ENCODE data around the gene NKX2-4. TPM values are rescaled to one million over a fixed set of nuclear protein-coding genes. Genes with fewer than 3 reads are reported as not detected.

NKX2-4 gene
- total and polyA plus RNA-seq, 2 of the 4 experiments (the other 2 are of a cell fraction): not detected

DNA sequence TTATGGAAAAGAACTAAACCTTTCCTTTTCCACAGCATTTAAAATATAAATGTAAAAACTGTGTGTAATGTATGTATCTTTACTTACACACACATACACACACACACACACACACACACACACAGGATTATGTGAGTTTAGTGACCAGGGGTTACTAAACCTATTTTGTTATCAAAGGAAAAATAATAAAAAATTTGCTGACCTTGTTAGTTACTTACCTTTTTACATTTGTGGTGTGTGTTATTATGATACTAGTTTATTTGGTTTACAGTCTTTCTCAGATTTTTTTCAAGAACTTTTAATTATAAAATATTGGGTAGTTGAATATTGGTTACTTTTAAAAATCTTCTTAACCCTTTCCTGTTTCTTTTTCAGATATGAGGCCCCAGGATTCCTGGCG, 15.7 kb downstream of the NKX2-4 start:
- H2AFZ ChIP-seq (replicated peaks; ENCODE audit: low read length, poor library complexity): no peak overlapping the region
- in situ Hi-C loops (cut with MboI; ENCODE audit: low sequenced_read_pairs): no loop called here
- CTCF ChIA-PET: no interaction called here
- POLR2A ChIA-PET (ENCODE audit: unreplicated experiment): no interaction called here
- H2BK120ac ChIP-seq (ENCODE audit: low read depth, low read length): no peak overlapping the region
- no peaks in the 10 kb centered on the region for H3K9me3 ChIP-seq (ENCODE audit: control insufficient read depth, insufficient read depth, low read length)
- ATAC-seq (ENCODE audit: low read depth) (no peak), DNase-seq (no peak)
- H3K4me1 ChIP-seq (ENCODE audit: control insufficient read depth, insufficient read depth, low read length): no peaks in the 10 kb centered on the region
- no peak overlapping the region for H2BK15ac ChIP-seq (ENCODE audit: low read depth, low read length)
- H4K91ac ChIP-seq (ENCODE audit: insufficient read depth, low read depth, low read length): no peak overlapping the region
- no peak overlapping the region for H3K18ac ChIP-seq (ENCODE audit: low read depth, low read length)
- H3K9ac ChIP-seq (ENCODE audit: low read depth, low read length): no peak overlapping the region
- H2BK5ac ChIP-seq (ENCODE audit: low read depth, low read length, poor library complexity, severe bottlenecking): no peak overlapping the region
- dilution Hi-C loops (cut with HindIII; ENCODE audit: low sequenced_read_pairs, unreplicated experiment): no loop called here
- H3K14ac ChIP-seq (replicated peaks; ENCODE audit: low read depth, low read length): no peak overlapping the region
- no peak overlapping the region for H2AK5ac ChIP-seq (ENCODE audit: low read depth, low read length)
- no peaks in the 10 kb centered on the region for H3K27me3 ChIP-seq (ENCODE audit: control insufficient read depth, insufficient read depth, low read length)
- no peak overlapping the region for H3K4me3 ChIP-seq (ENCODE audit: insufficient read depth, low read depth, low read length)
- H2AK9ac ChIP-seq (replicated peaks; ENCODE audit: low read depth, low read length, poor library complexity): no peak overlapping the region
- peaks cover 7 to 28% of the 10 kb centered on the region in 2 experiments; a peak in 3 of 4 replicates for H3K79me1 ChIP-seq (ENCODE audit: low read depth in 1 of 2, low read length in 2 of 2)
- no peak overlapping the region for H4K8ac ChIP-seq (ENCODE audit: low read depth in 2 of 2, low read length in 2 of 2)
- no peak overlapping the region for H3K4me2 ChIP-seq (ENCODE audit: low read depth, low read length)
- peaks cover 3% of the 10 kb centered on the region; the same call in 1 of the 2 replicates for H3K9me1 ChIP-seq (ENCODE audit: insufficient read depth, low read length)
- H3K56ac ChIP-seq (ENCODE audit: extremely low read depth, insufficient read depth, low read length): no peak overlapping the region
- H3K4ac ChIP-seq (ENCODE audit: low read depth, low read length): no peak overlapping the region
- no TSS peak for BruUV-seq (replicated peaks)
- no peak overlapping the region for H4K5ac ChIP-seq (ENCODE audit: low read depth, low read length)
- intact Hi-C loops (cut with micrococcal nuclease): no loop called here
- TF ChIP-seq MXI1 (IDR thresholded peaks at IDR 0.05; ENCODE audit: borderline replicate concordance, low read depth, low read length): no peak
- TF ChIP-seq BHLHE40 (IDR thresholded peaks at IDR 0.05; ENCODE audit: low read depth, low read length): no peak
- peak; percentile 7; the same call in 1 of the 2 replicates for TF ChIP-seq MAFK (IDR thresholded peaks at IDR 0.05; ENCODE audit: low read depth, low read length)
- no peak for TF ChIP-seq SMC3 (IDR thresholded peaks at IDR 0.05; ENCODE audit: low read depth, low read length)
- no peak for TF ChIP-seq FOS (IDR thresholded peaks at IDR 0.05; ENCODE audit: low read depth, low read length)
- no CpG with 5 or more reads among the region's 1 CpG for WGBS, 2 experiments (ENCODE audit: extremely low coverage in 2 of 2, insufficient read length in 1 of 2)
- H2BK20ac ChIP-seq (ENCODE audit: low read depth, low read length): no peak overlapping the region
- H3K23ac ChIP-seq (ENCODE audit: low read depth, low read length): no peak overlapping the region
- H3K36me3 ChIP-seq (ENCODE audit: control insufficient read depth, insufficient read depth, low read length): peaks cover 15% of the 10 kb centered on the region
- H4K20me1 ChIP-seq (ENCODE audit: insufficient read depth, low read length): peaks cover 8% of the 10 kb centered on the region; the same call in 1 of the 2 replicates
- no peak overlapping the region for H3K27ac ChIP-seq (ENCODE audit: insufficient read depth, low read length)

Measured in IMR-90 (cell line).